Psoas muscle (tissue), 8 donors: ENCODE results near the gene DCTN1. TPM values are rescaled to one million over a fixed set of nuclear protein-coding genes. Genes with fewer than 3 reads are reported as not detected.

Experiments
- ATAC-seq, 4 donors: fragments of 200-7000 bp; cut with Tn5 transposase; one replicate each; pipeline ENCODE4 v1.9.1; 2020; ENCODE audit warnings: moderate library complexity in 3 of 4, mild to moderate bottlenecking in 2 of 4
- DNase-seq, 2 donors: peaks; one replicate each; pipeline ENCODE4 v3.0.0-alpha.2; 2020
- H3K27ac ChIP-seq: fragments of 200-600 bp; one replicate; pipeline ENCODE4 v1.8.0; 2022
- H3K27me3 ChIP-seq, 3 donors: fragments of 200-600 bp in 1 of 3; one replicate each; pipeline versions ENCODE4 v1.6.1 to v1.8.0; 2013 to 2022; ENCODE audit warnings: low read length in 2 of 3, mild to moderate bottlenecking in 2 of 3, moderate library complexity in 1 of 3; ENCODE audit not compliant: insufficient read depth in 3 of 3
- H3K36me3 ChIP-seq, 2 donors: fragments of 200-600 bp in 1 of 2; one replicate each; pipeline versions ENCODE4 v1.6.1 to v1.8.0; 2013 to 2022; ENCODE audit warnings: low read depth in 1 of 2, mild to moderate bottlenecking in 1 of 2, moderate library complexity in 1 of 2; ENCODE audit not compliant: insufficient read depth in 1 of 2
- H3K4me1 ChIP-seq: fragments of 200-600 bp; one replicate; pipeline ENCODE4 v1.8.0; 2022
- H3K4me3 ChIP-seq: fragments of 200-600 bp; one replicate; pipeline ENCODE4 v1.8.0; 2022; ENCODE audit warnings: mild to moderate bottlenecking
- H3K9me3 ChIP-seq: fragments of 200-600 bp; one replicate; pipeline ENCODE4 v1.8.0; 2022
- CTCF ChIP-seq: fragments of 200-600 bp; IDR thresholded peaks from one replicate; pipeline ENCODE4 v1.8.0; 2022; ENCODE audit warnings: antibody characterized with exemption
- WGBS, 3 donors: extraction: QIAGEN DNeasy Blood & Tissue Kit; methylation state at CpG; one replicate each; pipeline versions ENCODE4 v1.1.6 to v1.1.7; 2013; 5-methylcytosine and 5-hydroxymethylcytosine counted together
- intact Hi-C, 2 donors: fragments of 100-400 bp; cut with DNase I; formaldehyde crosslinking; loops; one replicate each; pipeline versions ENCODE4 v1.11.0 to v1.14.2; 2022
- polyA plus RNA-seq, 3 donors: library from polyadenylated mRNA; stranded (reverse); fragments of 200-250 nt; gene quantifications; one replicate each; pipeline ENCODE4 v1.2.3, GENCODE V29; 2013
- total RNA-seq, 4 donors: library from RNA; stranded (reverse); fragmentation: NEBNext Ultra II Directional in 2 of 4; extraction: Animal tissue kit (Norgen Biotek cat#: 25700) in 2 of 4; gene quantifications; one replicate each; pipeline versions ENCODE4 v1.2.1 to v1.2.4, GENCODE V29; 2021 to 2023
- donor health status: healthy with polysubstance abuse.
- donor health status: DM: no; HTN: no; CAD: no; lungs with moderate emphysema.
- donor health status: Bipolar disorder and iron deficiency.
- donor health status: healthy.
- donor health status: DM: yes; HTN: yes; CAD: no.
- donor health status: DM: no; HTN: no; CAD: no.
- donor health status: DM: no; HTN: no; CAD: no.
- donor health status: DM: yes; HTN: yes; CAD: no.

DCTN1 gene
- total and polyA plus RNA-seq, 7 donors = 45.6 to 131 (median 99.0) TPM

- peaks cover 3 to 13% of the 10 kb centered on the region in 2 donors for H3K36me3 ChIP-seq
- H3K27ac ChIP-seq = no peak overlapping the region
- no peak for TF ChIP-seq CTCF
- intact Hi-C loops = loop anchor here (2.0 to 10.0 kb wide), 2 partner anchors 82 to 508 kb away; partner anchors contain the start of gene STAMBP (in 1 of the 2)
- WGBS, 3 donors = 69 to 78% (median 77%) methylated on average over 3 of the region's 3 CpGs
- H3K4me3 ChIP-seq = no peak overlapping the region
- ATAC-seq = peak in 1 of 4 donors; percentile 28
- H3K27me3 ChIP-seq = no peaks in the 10 kb centered on the region
- no peaks in the 10 kb centered on the region for H3K4me1 ChIP-seq
- DNase-seq = no peak
- no peaks in the 10 kb centered on the region for H3K9me3 ChIP-seq
Observed at GRCh38 chr2:74332550-74333174, 47.4 kb downstream of the DCTN1 start.

- Histone ChIP-seq H3K9me3 (no peaks in the 10 kb centered on the region), H3K27me3 (no peaks in the 10 kb centered on the region), H3K4me1 (no peaks in the 10 kb centered on the region), H3K27ac (no peak overlapping the region), H3K4me3 (no peak overlapping the region), H3K36me3 (peaks cover 3 to 13% of the 10 kb centered on the region in 2 donors)
- 72 to 89% (median 78%) methylated on average over 2 of the region's 2 CpGs for WGBS, 3 donors
- no peak for DNase-seq
- intact Hi-C loops = no loop called here
- no peak for ATAC-seq
- TF ChIP-seq CTCF = no peak
Observed at GRCh38 chr2:74328573-74328972, 51.5 kb downstream of the DCTN1 start.

- no peak for TF ChIP-seq CTCF
- H3K4me3 ChIP-seq = no peak overlapping the region
- no peak for ATAC-seq
- H3K27ac ChIP-seq = no peak overlapping the region
- intact Hi-C loops = no loop called here
- H3K36me3 ChIP-seq = peaks cover 3 to 13% of the 10 kb centered on the region in 2 donors
- H3K27me3 ChIP-seq = no peaks in the 10 kb centered on the region
- no peaks in the 10 kb centered on the region for H3K9me3 ChIP-seq
- H3K4me1 ChIP-seq = no peaks in the 10 kb centered on the region
- WGBS, 3 donors = 74 to 88% (median 83%) methylated on average over 2 of the region's 2 CpGs
- DNase-seq = no peak
Observed at GRCh38 chr2:74328074-74328473, 52.0 kb downstream of the DCTN1 start.

- intact Hi-C loops = no loop called here
- no peak for DNase-seq
- TF ChIP-seq CTCF = no peak
- Histone ChIP-seq H3K27ac (no peak overlapping the region), H3K9me3 (no peaks in the 10 kb centered on the region), H3K36me3 (peaks cover 3 to 13% of the 10 kb centered on the region in 2 donors), H3K27me3 (no peaks in the 10 kb centered on the region), H3K4me3 (no peak overlapping the region), H3K4me1 (no peaks in the 10 kb centered on the region)
- 89 to 94% (median 91%) methylated on average over 1 of the region's 1 CpG for WGBS, 3 donors
- ATAC-seq = no peak
Observed at GRCh38 chr2:74327627-74328026, 52.5 kb downstream of the DCTN1 start.

- Histone ChIP-seq H3K36me3 (peaks cover 3 to 13% of the 10 kb centered on the region in 2 donors), H3K27me3 (no peaks in the 10 kb centered on the region), H3K27ac (no peak overlapping the region), H3K4me3 (no peak overlapping the region), H3K9me3 (no peaks in the 10 kb centered on the region), H3K4me1 (no peaks in the 10 kb centered on the region)
- ATAC-seq = no peak
- 69 to 76% (median 71%) methylated on average over 5 of the region's 5 CpGs for WGBS, 3 donors
- no peak for DNase-seq
- intact Hi-C loops = no loop called here
- no peak for TF ChIP-seq CTCF
Observed at GRCh38 chr2:74327199-74327598, 52.9 kb downstream of the DCTN1 start.
